PC-9 (cell line): ENCODE measurements around the gene LYZL6. TPM values are rescaled to one million over a fixed set of nuclear protein-coding genes. Genes with fewer than 3 reads are reported as not detected.

Source experiments
- BruUV-seq: library from RNA; stranded (reverse); fragments of 400-500 nt; replicated peaks from 2 replicates; lab custom pipeline; 2021; lab: Mats Ljungman, UMichigan
- CTCF ChIA-PET: fragments of 300-600 bp; sonication (Branson Sonifier 250); formaldehyde crosslinking; loops from one replicate; lab custom pipeline; 2022; ENCODE audit warnings: antibody characterized with exemption; lab: Charles Lee
- POLR2A ChIA-PET: fragments of 300-600 bp; sonication (Branson Sonifier 250); formaldehyde crosslinking; loops from one replicate; lab custom pipeline; 2022; ENCODE audit warnings: antibody characterized with exemption; ENCODE audit not compliant: unreplicated experiment; lab: Charles Lee
- DNase-seq, 2 experiments: peaks; one replicate each; pipeline versions ENCODE4 v3.0.0 to v3.0.0-alpha.2; 2015 to 2022; ENCODE audit warnings: mixed read lengths in 1 of 2
- H2AFZ ChIP-seq: fragments of 200-600 bp; sonication (generic); 2 replicates; pipeline ENCODE4 v1.8.1; 2017; ENCODE audit warnings: antibody characterized with exemption
- H3F3A ChIP-seq: fragments of 200-600 bp; sonication (generic); 2 replicates; pipeline ENCODE4 v1.8.1; 2017; ENCODE audit warnings: antibody characterized with exemption, mild to moderate bottlenecking, low read depth; ENCODE audit not compliant: insufficient read depth
- H3K27ac ChIP-seq: fragments of 200-600 bp; sonication (generic); 2 replicates; pipeline ENCODE4 v1.6.1; 2016; ENCODE audit warnings: mixed run types
- H3K27me3 ChIP-seq: fragments of 200-600 bp; sonication (generic); 2 replicates; pipeline ENCODE4 v1.6.1; 2016; ENCODE audit warnings: low read depth, mixed run types; ENCODE audit not compliant: insufficient read depth
- H3K36me3 ChIP-seq: fragments of 200-600 bp; sonication (generic); 2 replicates; pipeline ENCODE4 v1.6.1; 2016; ENCODE audit warnings: low read depth, mixed run types
- H3K4me1 ChIP-seq: fragments of 200-600 bp; sonication (generic); replicated peaks from 2 replicates; pipeline ENCODE4 v1.6.1; 2016; ENCODE audit warnings: mixed run types; ENCODE audit not compliant: insufficient read depth
- H3K4me2 ChIP-seq: fragments of 200-600 bp; sonication (generic); 2 replicates; pipeline ENCODE4 v1.6.1; 2017; ENCODE audit warnings: mixed run types
- H3K4me3 ChIP-seq: fragments of 200-600 bp; sonication (generic); 2 replicates; pipeline ENCODE4 v1.6.1; 2016; ENCODE audit warnings: mixed run types
- H3K79me2 ChIP-seq: fragments of 200-600 bp; sonication (generic); 2 replicates; pipeline ENCODE4 v1.6.1; 2017; ENCODE audit warnings: low read depth, mixed run types
- H3K9me2 ChIP-seq: fragments of 200-600 bp; sonication (generic); 2 replicates; pipeline ENCODE4 v1.8.1; 2017; ENCODE audit warnings: mild to moderate bottlenecking; ENCODE audit not compliant: insufficient read depth
- H3K9me3 ChIP-seq: fragments of 200-600 bp; sonication (generic); 2 replicates; pipeline ENCODE4 v1.8.1; 2016; ENCODE audit warnings: low read depth; ENCODE audit not compliant: insufficient read depth
- H4K20me1 ChIP-seq: fragments of 200-600 bp; sonication (generic); 2 replicates; pipeline ENCODE4 v1.8.1; 2017; ENCODE audit not compliant: insufficient read depth
- EZH2 ChIP-seq: fragments of 200-600 bp; sonication (generic); IDR thresholded peaks from 2 replicates; pipeline ENCODE4 v1.8.0; 2017; ENCODE audit warnings: antibody characterized with exemption, low read depth
- intact Hi-C: fragments of 100-400 bp; cut with micrococcal nuclease; formaldehyde crosslinking; loops from one replicate; pipeline ENCODE4 v1.10.0; 2022; ENCODE audit not compliant: unreplicated experiment
- total RNA-seq: library from RNA; stranded (reverse); gene quantifications from 2 replicates; pipeline ENCODE4 v1.2.3, GENCODE V29; 2021
- TF ChIP-seq, protein P1 (sequence below): fragments of 200-600 bp; sonication (generic); conservative IDR thresholded peaks from 2 replicates; pipeline ENCODE4 v1.6.1; 2017; ENCODE audit warnings: mixed run types, antibody characterized with exemption, mild to moderate bottlenecking, moderate library complexity

The LYZL6 gene
- total RNA-seq, 1 experiment from 2014 or later = not detected

DNA sequence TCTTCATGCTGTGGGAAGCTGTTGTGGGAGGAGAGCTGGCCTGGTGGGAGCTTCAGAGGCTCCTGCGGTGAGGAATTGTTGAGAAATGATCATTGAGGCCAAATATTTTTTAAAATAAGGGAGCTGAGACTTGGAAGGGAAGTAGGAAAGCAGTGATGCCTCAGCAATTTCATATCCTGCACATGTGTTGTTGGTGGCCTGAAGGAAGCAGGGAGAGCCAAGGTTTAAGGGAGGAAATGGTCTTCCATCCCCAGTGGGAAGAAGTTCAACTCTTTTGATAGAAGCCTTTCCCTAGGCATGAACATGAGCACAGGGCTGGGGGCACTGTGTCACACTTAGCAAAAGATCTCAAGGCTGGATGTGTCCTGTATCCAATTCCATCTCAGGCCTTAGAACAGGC lies 43.1 kb upstream of the LYZL6 start, which contains the start of gene CCL14:
Gene CCL14, minus strand, starts transcription at position 87 of the 400 bp plus-strand sequence. Its CDS starts 80 bp downstream, at position 7.
- Histone ChIP-seq H2AFZ (no peak within 1 kb of the TSS), H4K20me1 (no peaks in the 10 kb centered on the region), H3K4me1 (no peaks in the 10 kb centered on the region), H3K27me3 (peaks cover 73% of the 10 kb centered on the region), H3F3A (no peaks in the 10 kb centered on the region), H3K4me2 (no peak within 1 kb of the TSS), H3K9me2 (no peaks in the 10 kb centered on the region), H3K36me3 (no peaks in the 10 kb centered on the region), H3K4me3 (no peak within 1 kb of the TSS), H3K79me2 (no peaks in the 10 kb centered on the region), H3K9me3 (no peaks in the 10 kb centered on the region), H3K27ac (no peak within 1 kb of the TSS)
- ChIA-PET POLR2A (no interaction called here), CTCF (no interaction called here)
- BruUV-seq = no TSS peak
- TF ChIP-seq, protein P1, sequence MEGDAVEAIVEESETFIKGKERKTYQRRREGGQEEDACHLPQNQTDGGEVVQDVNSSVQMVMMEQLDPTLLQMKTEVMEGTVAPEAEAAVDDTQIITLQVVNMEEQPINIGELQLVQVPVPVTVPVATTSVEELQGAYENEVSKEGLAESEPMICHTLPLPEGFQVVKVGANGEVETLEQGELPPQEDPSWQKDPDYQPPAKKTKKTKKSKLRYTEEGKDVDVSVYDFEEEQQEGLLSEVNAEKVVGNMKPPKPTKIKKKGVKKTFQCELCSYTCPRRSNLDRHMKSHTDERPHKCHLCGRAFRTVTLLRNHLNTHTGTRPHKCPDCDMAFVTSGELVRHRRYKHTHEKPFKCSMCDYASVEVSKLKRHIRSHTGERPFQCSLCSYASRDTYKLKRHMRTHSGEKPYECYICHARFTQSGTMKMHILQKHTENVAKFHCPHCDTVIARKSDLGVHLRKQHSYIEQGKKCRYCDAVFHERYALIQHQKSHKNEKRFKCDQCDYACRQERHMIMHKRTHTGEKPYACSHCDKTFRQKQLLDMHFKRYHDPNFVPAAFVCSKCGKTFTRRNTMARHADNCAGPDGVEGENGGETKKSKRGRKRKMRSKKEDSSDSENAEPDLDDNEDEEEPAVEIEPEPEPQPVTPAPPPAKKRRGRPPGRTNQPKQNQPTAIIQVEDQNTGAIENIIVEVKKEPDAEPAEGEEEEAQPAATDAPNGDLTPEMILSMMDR = no peak
- TF ChIP-seq EZH2 = no peak
- intact Hi-C loops = no loop called here
- no peak for DNase-seq

GRCh38 chr17:35984140-35984539 lies 40.6 kb upstream of the LYZL6 start:
- no peak for DNase-seq
- Histone ChIP-seq H3K27ac (no peak overlapping the region), H3K4me1 (no peaks in the 10 kb centered on the region), H3K9me2 (no peaks in the 10 kb centered on the region), H3K27me3 (peaks cover 82% of the 10 kb centered on the region), H3K9me3 (no peaks in the 10 kb centered on the region), H3K4me2 (no peak overlapping the region), H3K79me2 (no peaks in the 10 kb centered on the region), H2AFZ (no peak overlapping the region), H3K36me3 (no peaks in the 10 kb centered on the region), H3F3A (no peaks in the 10 kb centered on the region), H3K4me3 (no peak overlapping the region), H4K20me1 (no peaks in the 10 kb centered on the region)
- TF ChIP-seq, protein P1 = no peak
- TF ChIP-seq EZH2 = no peak
- no TSS peak for BruUV-seq
- intact Hi-C loops = no loop called here
- POLR2A ChIA-PET = no interaction called here
- CTCF ChIA-PET = no interaction called here

- Histone ChIP-seq H3K79me2 (no peaks in the 10 kb centered on the region), H2AFZ (no peak overlapping the region), H3K36me3 (no peaks in the 10 kb centered on the region), H3K27ac (no peak overlapping the region), H3K4me1 (no peaks in the 10 kb centered on the region), H3K4me2 (no peak overlapping the region), H4K20me1 (no peaks in the 10 kb centered on the region), H3K9me3 (no peaks in the 10 kb centered on the region), H3K4me3 (no peak overlapping the region), H3K27me3 (peaks cover 91% of the 10 kb centered on the region), H3F3A (no peaks in the 10 kb centered on the region), H3K9me2 (no peaks in the 10 kb centered on the region)
- ChIA-PET CTCF (interaction anchor here (0.7 kb wide), 1 partner anchor 212 kb away, joined by 4 read pairs; no protein-coding TSS in a partner anchor), POLR2A (interaction anchor here (0.5 kb wide), 1 partner anchor 476 kb away, joined by 3 read pairs; no protein-coding TSS in a partner anchor)
- no peak for TF ChIP-seq EZH2
- TF ChIP-seq, protein P1 = no peak
- no TSS peak for BruUV-seq
- intact Hi-C loops = no loop called here
- no peak for DNase-seq
Measured at GRCh38 chr17:35982409-35983191, 39.1 kb upstream of the LYZL6 start.
